K562 (cell line): ENCODE results near the gene MRPS35. TPM values are rescaled to one million over a fixed set of nuclear protein-coding genes. Genes with fewer than 3 reads are reported as not detected.

Experiments used
- ATAC-seq: fragments of 200-7000 bp; cut with Tn5 transposase; 3 replicates; pipeline ENCODE4 v1.9.1; 2020; ENCODE audit warnings: moderate library complexity
- BruUV-seq: library from RNA; stranded (reverse); fragments of 400-500 nt; replicated peaks from 2 replicates; lab custom pipeline; 2021; lab: Mats Ljungman, UMichigan
- CTCF ChIA-PET: fragments of 300-600 bp; formaldehyde crosslinking; extraction: SDS; loops from one replicate; lab custom pipeline; 2021; ENCODE audit warnings: low intra/inter-chr PET ratio; lab: Yijun Ruan, JAX
- POLR2A ChIA-PET: fragments of 300-600, 350-650 bp; sonication (Branson Sonifier 250); formaldehyde crosslinking; extraction: SDS; loops from one replicate; lab custom pipeline; 2021; ENCODE audit warnings: antibody characterized with exemption, inconsistent platforms; lab: Yijun Ruan, JAX
- DNase-seq, 4 experiments: peaks; one replicate each; pipeline versions ENCODE4 v3.0.0 to v3.0.0-alpha.2; 2011 to 2018; ENCODE audit warnings: low spot score in 3 of 4, mixed read lengths in 3 of 4; ENCODE audit errors: extremely low read depth in 1 of 4
- FAIRE-seq: peaks from 2 replicates; lab custom pipeline; 2011; peaks lifted over from hg19 to GRCh38; lab: Jason Lieb, UNC
- H2AFZ ChIP-seq: 2 replicates; pipeline ENCODE4 v1.6.0; 2011; ENCODE audit warnings: low read depth, low read length, control low read depth, inconsistent platforms
- H3K27ac ChIP-seq: fragments of 200-600 bp; 3 replicates; pipeline ENCODE4 v1.8.0; 2011; ENCODE audit warnings: low read depth, mild to moderate bottlenecking, control low read depth, inconsistent platforms, low read length, moderate library complexity, mixed read lengths; ENCODE audit errors: extremely low read depth
- H3K27me3 ChIP-seq, 2 experiments: fragments of 300-600 bp in 1 of 2; 2 replicates in 1 of 2; 3 replicates in 1 of 2; pipeline versions ENCODE4 v1.6.0 to v1.8.0; 2011; ENCODE audit warnings: inconsistent platforms in 2 of 2, low read length in 2 of 2, mild to moderate bottlenecking in 1 of 2, mixed read lengths in 1 of 2, moderate library complexity in 1 of 2; ENCODE audit not compliant: control insufficient read depth in 2 of 2, insufficient read depth in 2 of 2
- H3K36me3 ChIP-seq: fragments of 300-600 bp; 3 replicates; pipeline ENCODE4 v1.8.0; 2011; ENCODE audit warnings: mild to moderate bottlenecking, low read length, inconsistent platforms; ENCODE audit not compliant: control insufficient read depth, insufficient read depth
- H3K4me1 ChIP-seq, 2 experiments: fragments of 200-600 bp in 1 of 2; replicated peaks in 1 of 2; 2 replicates in 1 of 2; 3 replicates in 1 of 2; pipeline versions ENCODE4 v1.5.1 to v1.8.0; 2011; ENCODE audit warnings: inconsistent platforms in 2 of 2, low read length in 2 of 2, mild to moderate bottlenecking in 1 of 2, mixed read lengths in 1 of 2, moderate library complexity in 1 of 2; ENCODE audit not compliant: control insufficient read depth in 2 of 2, insufficient read depth in 2 of 2
- H3K4me2 ChIP-seq: 2 replicates; pipeline ENCODE4 v1.6.1; 2011; ENCODE audit warnings: low read length, control low read depth, inconsistent platforms, mixed read lengths; ENCODE audit not compliant: insufficient read depth
- H3K4me3 ChIP-seq: fragments of 200-600 bp; sonication (generic), shearing (Covaris generic); 2 replicates; pipeline ENCODE4 v1.5.1; 2016; ENCODE audit warnings: control low read depth, inconsistent platforms
- H3K79me2 ChIP-seq: fragments of 200-600 bp; 3 replicates; pipeline ENCODE4 v1.8.0; 2011; ENCODE audit warnings: low read length, inconsistent platforms; ENCODE audit not compliant: control insufficient read depth, insufficient read depth
- H3K9ac ChIP-seq, 2 experiments: 2 replicates each; pipeline versions ENCODE4 v1.6.0 to v1.6.1; 2011; ENCODE audit warnings: low read depth in 2 of 2, low read length in 2 of 2, control low read depth in 1 of 2, inconsistent platforms in 1 of 2, mild to moderate bottlenecking in 1 of 2, mixed read lengths in 1 of 2; ENCODE audit not compliant: insufficient read depth in 1 of 2
- H3K9me1 ChIP-seq: one replicate; pipeline ENCODE4 v1.6.0; 2011; ENCODE audit warnings: inconsistent platforms, mild to moderate bottlenecking, low read length, moderate library complexity; ENCODE audit not compliant: control insufficient read depth, insufficient read depth
- H3K9me3 ChIP-seq: replicated peaks from 2 replicates; pipeline ENCODE4 v1.5.1; 2011; ENCODE audit warnings: low read depth, low read length, inconsistent platforms; ENCODE audit not compliant: control insufficient read depth, insufficient read depth
- H4K20me1 ChIP-seq: replicated peaks from 2 replicates; pipeline ENCODE4 v1.6.1; 2011; ENCODE audit warnings: low read length, inconsistent platforms, mixed read lengths; ENCODE audit not compliant: control insufficient read depth, insufficient read depth
- CCNT2 ChIP-seq: IDR thresholded peaks from 2 replicates; pipeline ENCODE4 v1.6.1; 2011; ENCODE audit warnings: borderline replicate concordance, low read depth, mild to moderate bottlenecking, moderate library complexity, mixed read lengths, low read length; ENCODE audit not compliant: insufficient read length; ENCODE audit errors: extremely low read depth
- DIDO1 ChIP-seq: fragments of 450-650 bp; IDR thresholded peaks from 2 replicates; pipeline ENCODE4 v1.6.1; 2016; ENCODE audit warnings: low read depth, missing biosample characterization, missing genetic modification characterization
- MIER1 ChIP-seq: fragments of 450-650 bp; IDR thresholded peaks from 2 replicates; pipeline ENCODE4 v1.6.1; 2016; ENCODE audit warnings: antibody characterized with exemption, mild to moderate bottlenecking, low read depth
- PURB ChIP-seq: sonication (generic); formaldehyde crosslinking; IDR thresholded peaks from 2 replicates; pipeline ENCODE4 v1.9.0; 2021; ENCODE audit warnings: low read depth, mild to moderate bottlenecking, missing genetic modification reagents
- ZNF263 ChIP-seq: sonication (generic); formaldehyde crosslinking; IDR thresholded peaks from 2 replicates; pipeline ENCODE4 v1.8.0; 2022; ENCODE audit warnings: mild to moderate bottlenecking, missing genetic modification reagents, borderline replicate concordance
- ZNF274 ChIP-seq: IDR thresholded peaks from 2 replicates; pipeline ENCODE4 v1.6.1; 2011; ENCODE audit warnings: low read depth, mild to moderate bottlenecking, low read length, moderate library complexity, borderline replicate concordance
- ZNF764 ChIP-seq: fragments of 250-450 bp; sonication (Bioruptor Pico); IDR thresholded peaks from 2 replicates; pipeline ENCODE4 v1.4.0; 2020; ENCODE audit warnings: low read depth, mild to moderate bottlenecking, moderate library complexity
- WGBS: fragments of 100-300 bp; shearing (Covaris generic); methylation state at CpG from one replicate; pipeline ENCODE4 v1.1.6; 2016; ENCODE audit warnings: low coverage, mixed read lengths; ENCODE audit not compliant: insufficient coverage; ENCODE audit errors: missing lambda C conversion rate; 5-methylcytosine and 5-hydroxymethylcytosine counted together
- in situ Hi-C: fragments of 300-500 bp; cut with MboI; formaldehyde crosslinking; loops from 4 replicates; pipeline ENCODE4 v1.15.0; 2018; ENCODE audit warnings: inconsistent platforms, mixed read lengths
- intact Hi-C: fragments of 100-400 bp; cut with micrococcal nuclease; formaldehyde crosslinking; loops from 2 replicates; pipeline ENCODE4 v1.14.2; 2022
- polyA plus RNA-seq, 8 experiments: library from polyadenylated mRNA; depleted of rRNA in 4 of 8; stranded (reverse) in 5 of 8; unstranded in 3 of 8; fragments of >200 nt; fragmentation: Nextera tagmentation in 2 of 8; fragmentation: Illumina TruSeq in 1 of 8; extraction: Ambion mirVana in 2 of 8; extraction: Trizol in 1 of 8; gene quantifications; 2 replicates each; pipeline versions ENCODE4 v1.2.1 to v1.2.3, GENCODE V29; 2011 to 2014; ENCODE audit warnings: inconsistent platforms in 1 of 8, missing spikeins in 1 of 8
- total RNA-seq, 7 experiments: library from RNA; depleted of rRNA in 6 of 7; stranded (reverse); fragments of >200 nt in 6 of 7; fragmentation: Illumina TruSeq in 2 of 7; extraction: Trizol in 2 of 7; gene quantifications; 2 replicates each; pipeline versions ENCODE4 v1.2.1 to v1.2.3, GENCODE V29; 2011 to 2021; ENCODE audit warnings: low replicate concordance in 1 of 7

Gene MRPS35
- total and polyA plus RNA-seq, 9 of the 15 experiments (the other 6 are each of a cell fraction or from before 2014, with no cell fraction given): 79.0 to 183 (median 114) TPM

DNA sequence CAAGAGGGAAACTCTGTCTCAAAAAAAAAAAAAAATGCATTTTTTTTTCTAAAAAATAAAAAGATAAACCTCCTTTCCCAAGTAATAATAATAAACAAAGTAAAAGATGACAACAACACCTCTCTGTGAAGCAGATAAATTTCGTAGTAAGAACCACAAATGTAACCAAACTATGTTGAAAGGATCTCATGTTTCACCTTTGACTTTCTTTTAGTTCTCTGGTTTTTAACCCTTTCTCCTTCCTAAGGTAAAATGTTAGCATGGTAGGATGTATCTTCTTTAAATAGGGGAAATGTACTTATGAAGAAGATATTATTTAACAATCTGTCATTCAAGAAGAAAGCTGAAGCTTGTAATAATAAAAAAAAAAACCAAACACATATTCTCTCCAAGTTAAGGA is 67.6 kb downstream of the MRPS35 start:
- H3K79me2 ChIP-seq: peaks cover 24% of the 10 kb centered on the region
- in situ Hi-C loops: no loop called here
- POLR2A ChIA-PET: no interaction called here
- no peak for DNase-seq
- no TSS peak for BruUV-seq
- no peak overlapping the region for H2AFZ ChIP-seq
- CTCF ChIA-PET: interaction anchor here (0.7 kb wide), 1 partner anchor 35 kb away, joined by 4 read pairs; no protein-coding TSS in a partner anchor
- ATAC-seq: no peak
- FAIRE-seq: no peak
- H3K27ac ChIP-seq: no peak overlapping the region
- WGBS: 0% methylated on average over 1 of the region's 1 CpG
- H3K36me3 ChIP-seq: peaks cover 10% of the 10 kb centered on the region; the same call in 2 of the 3 replicates
- no peak overlapping the region for H3K9ac ChIP-seq
- H3K4me3 ChIP-seq: no peak overlapping the region
- H3K9me3 ChIP-seq: no peaks in the 10 kb centered on the region
- H4K20me1 ChIP-seq: no peaks in the 10 kb centered on the region; the same call in 1 of the 2 replicates
- no peaks in the 10 kb centered on the region for H3K9me1 ChIP-seq
- intact Hi-C loops: no loop called here
- peaks cover 11 to 28% of the 10 kb centered on the region in 2 experiments; a peak in 4 of 5 replicates for H3K4me1 ChIP-seq
- H3K27me3 ChIP-seq: no peaks in the 10 kb centered on the region
- H3K4me2 ChIP-seq: no peak overlapping the region
- no peak for TF ChIP-seq MIER1
- TF ChIP-seq ZNF263 (CRISPR knock-in tag): no peak
- TF ChIP-seq PURB (CRISPR knock-in tag): no peak
- TF ChIP-seq CCNT2: no peak
- TF ChIP-seq ZNF764: no peak
- no peak for TF ChIP-seq DIDO1
- TF ChIP-seq ZNF274: no peak
